SK-N-SH (cell line): ENCODE results near the gene KCNG1.

Experiments used
- CHD2 ChIP-seq: fragments of 150-350 bp; IDR thresholded peaks from 2 replicates; pipeline ENCODE4 v1.6.1; 2018; ENCODE audit warnings: low read length; ENCODE audit not compliant: partially characterized antibody
- EZH2phosphoT487 ChIP-seq: fragments of 200-600 bp; sonication (generic); IDR thresholded peaks from 2 replicates; pipeline ENCODE4 v1.6.1; 2017; ENCODE audit warnings: low read depth, mixed run types, mild to moderate bottlenecking, antibody characterized with exemption, moderate library complexity, borderline replicate concordance
- GATA2 ChIP-seq: sonication (generic); formaldehyde crosslinking; IDR thresholded peaks from 2 replicates; pipeline ENCODE4 v1.5.0; 2020; ENCODE audit warnings: mild to moderate bottlenecking, missing genetic modification reagents
- JUND ChIP-seq: IDR thresholded peaks from 2 replicates; pipeline ENCODE4 v1.4.0; 2012
- MXI1 ChIP-seq: IDR thresholded peaks from 2 replicates; pipeline ENCODE4 v1.6.1; 2012; ENCODE audit warnings: mild to moderate bottlenecking, low read depth, low read length, improper control_type of control experiment
- POLR2AphosphoS5 ChIP-seq: IDR thresholded peaks from 2 replicates; pipeline ENCODE4 v1.6.1; 2012; ENCODE audit warnings: low read depth, low read length
- RAD21 ChIP-seq: IDR thresholded peaks from 2 replicates; pipeline ENCODE4 v1.6.1; 2012; ENCODE audit warnings: mild to moderate bottlenecking, low read length
- TF ChIP-seq, protein P1 (sequence below): fragments of 200-600 bp; sonication (generic); IDR thresholded peaks from 2 replicates; pipeline ENCODE4 v1.6.1; 2017; ENCODE audit warnings: antibody characterized with exemption, mild to moderate bottlenecking, moderate library complexity
- TF ChIP-seq, protein P2 (sequence below): IDR thresholded peaks from 2 replicates; pipeline ENCODE4 v1.4.0; 2012; ENCODE audit warnings: low read depth
- TF ChIP-seq, protein P3 (sequence below): fragments of 150-350 bp; IDR thresholded peaks from 2 replicates; pipeline ENCODE4 v1.6.1; 2017; ENCODE audit warnings: antibody characterized with exemption, low read length, low read depth, borderline replicate concordance

DNA sequence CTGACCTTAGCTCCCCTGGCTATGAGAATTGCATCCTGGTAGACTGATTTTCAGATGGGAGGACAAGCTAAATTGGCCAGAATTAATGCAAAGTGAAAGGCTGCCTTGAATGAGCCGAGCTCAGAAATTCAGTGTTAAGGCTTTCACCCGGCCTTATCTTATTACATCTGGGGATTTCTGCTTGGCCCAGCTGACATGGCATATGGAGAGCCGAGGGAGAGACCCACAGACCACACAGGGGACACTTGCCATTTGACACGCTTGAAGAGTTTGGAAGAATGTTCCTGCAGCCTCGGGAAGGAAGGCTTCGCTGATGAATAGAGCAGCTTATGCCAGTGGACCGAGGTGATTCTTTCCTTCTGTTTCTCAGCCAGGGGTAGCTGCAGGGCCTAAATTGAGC, 55.3 kb downstream of the KCNG1 start:
- TF ChIP-seq RAD21 (no peak), MXI1 (no peak), GATA2 (CRISPR knock-in tag) (no peak), CHD2 (no peak), EZH2phosphoT487 (no peak), JUND (no peak), POLR2AphosphoS5 (no peak)
- TF ChIP-seq, protein P1, sequence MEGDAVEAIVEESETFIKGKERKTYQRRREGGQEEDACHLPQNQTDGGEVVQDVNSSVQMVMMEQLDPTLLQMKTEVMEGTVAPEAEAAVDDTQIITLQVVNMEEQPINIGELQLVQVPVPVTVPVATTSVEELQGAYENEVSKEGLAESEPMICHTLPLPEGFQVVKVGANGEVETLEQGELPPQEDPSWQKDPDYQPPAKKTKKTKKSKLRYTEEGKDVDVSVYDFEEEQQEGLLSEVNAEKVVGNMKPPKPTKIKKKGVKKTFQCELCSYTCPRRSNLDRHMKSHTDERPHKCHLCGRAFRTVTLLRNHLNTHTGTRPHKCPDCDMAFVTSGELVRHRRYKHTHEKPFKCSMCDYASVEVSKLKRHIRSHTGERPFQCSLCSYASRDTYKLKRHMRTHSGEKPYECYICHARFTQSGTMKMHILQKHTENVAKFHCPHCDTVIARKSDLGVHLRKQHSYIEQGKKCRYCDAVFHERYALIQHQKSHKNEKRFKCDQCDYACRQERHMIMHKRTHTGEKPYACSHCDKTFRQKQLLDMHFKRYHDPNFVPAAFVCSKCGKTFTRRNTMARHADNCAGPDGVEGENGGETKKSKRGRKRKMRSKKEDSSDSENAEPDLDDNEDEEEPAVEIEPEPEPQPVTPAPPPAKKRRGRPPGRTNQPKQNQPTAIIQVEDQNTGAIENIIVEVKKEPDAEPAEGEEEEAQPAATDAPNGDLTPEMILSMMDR = no peak
- TF ChIP-seq, protein P2, sequence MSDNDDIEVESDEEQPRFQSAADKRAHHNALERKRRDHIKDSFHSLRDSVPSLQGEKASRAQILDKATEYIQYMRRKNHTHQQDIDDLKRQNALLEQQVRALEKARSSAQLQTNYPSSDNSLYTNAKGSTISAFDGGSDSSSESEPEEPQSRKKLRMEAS = no peak
- TF ChIP-seq, protein P3, sequence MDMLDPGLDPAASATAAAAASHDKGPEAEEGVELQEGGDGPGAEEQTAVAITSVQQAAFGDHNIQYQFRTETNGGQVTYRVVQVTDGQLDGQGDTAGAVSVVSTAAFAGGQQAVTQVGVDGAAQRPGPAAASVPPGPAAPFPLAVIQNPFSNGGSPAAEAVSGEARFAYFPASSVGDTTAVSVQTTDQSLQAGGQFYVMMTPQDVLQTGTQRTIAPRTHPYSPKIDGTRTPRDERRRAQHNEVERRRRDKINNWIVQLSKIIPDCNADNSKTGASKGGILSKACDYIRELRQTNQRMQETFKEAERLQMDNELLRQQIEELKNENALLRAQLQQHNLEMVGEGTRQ = no peak
